Activated CD8-positive, alpha-beta memory T cell treated with anti-CD3 and anti-CD28 coated beads for 1 hour (primary cell): Measurements from ENCODE around the gene ADD3.

ENCODE experiments used
- DNase-seq, 2 donors: peaks; one replicate each; pipeline ENCODE4 v3.0.0-alpha.2; 2020; ENCODE audit warnings: low read depth in 1 of 2; ENCODE audit errors: extremely low read depth in 1 of 2

ADD3 gene

DNA sequence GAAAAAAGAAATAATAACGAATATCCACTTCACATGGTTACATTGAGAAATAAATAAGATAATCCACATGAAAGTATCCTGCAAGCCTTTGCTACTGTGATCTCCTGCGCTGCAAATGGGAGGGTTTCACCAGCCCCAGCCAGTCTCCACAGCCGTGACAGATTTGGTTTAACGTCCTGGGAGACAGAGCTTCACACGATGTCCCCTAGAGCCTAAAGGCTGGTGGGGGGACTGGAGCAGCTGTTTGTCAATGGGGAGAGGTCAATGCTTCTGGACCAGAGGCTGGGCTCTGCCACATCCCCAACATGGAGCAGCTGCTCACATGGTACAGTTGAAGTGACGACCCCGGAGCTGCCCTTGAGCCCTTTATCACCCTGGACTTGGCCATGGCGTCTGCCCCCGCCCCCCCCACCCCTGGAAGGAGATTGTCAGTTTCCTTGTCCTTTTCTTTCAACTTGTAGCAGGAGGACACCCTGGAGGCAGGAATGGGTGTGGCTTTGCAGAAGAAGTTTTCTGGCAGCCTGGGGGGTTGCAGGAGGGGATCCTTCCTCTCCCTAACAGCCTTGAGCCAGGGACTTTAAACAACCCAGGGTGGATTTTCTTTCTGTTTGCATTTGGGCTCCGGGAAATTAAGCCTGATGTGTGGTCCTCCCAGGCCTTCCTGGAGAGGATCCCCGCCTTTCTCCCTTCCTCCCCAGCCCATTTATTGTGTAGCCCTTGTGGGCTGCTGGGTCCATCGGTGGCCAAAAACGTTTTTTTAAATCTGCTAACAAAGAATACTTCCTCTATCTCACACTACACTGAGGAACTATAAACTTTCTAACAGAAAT is 162.6 kb downstream of the ADD3 start:
- DNase-seq: no peak

DNA sequence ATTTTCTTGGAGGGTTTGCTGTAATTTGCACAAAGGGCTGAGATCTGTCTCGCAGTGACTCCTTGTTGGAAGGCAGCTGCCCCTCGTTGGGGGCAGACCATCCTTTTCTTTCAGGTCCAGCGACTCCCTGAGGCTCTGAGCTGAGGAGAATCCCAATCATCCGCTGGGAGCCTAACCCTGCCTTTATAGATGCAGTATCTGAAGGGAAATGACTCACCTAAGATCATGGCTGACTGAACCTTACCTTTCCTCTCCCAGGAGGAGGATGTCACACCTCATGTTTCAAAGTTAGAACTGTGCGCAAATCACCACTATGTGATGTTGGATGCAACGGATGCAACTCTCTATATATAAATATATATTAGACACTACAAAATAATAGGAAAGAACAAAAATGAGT is 163.2 kb downstream of the ADD3 start:
- DNase-seq: no peak

DNA sequence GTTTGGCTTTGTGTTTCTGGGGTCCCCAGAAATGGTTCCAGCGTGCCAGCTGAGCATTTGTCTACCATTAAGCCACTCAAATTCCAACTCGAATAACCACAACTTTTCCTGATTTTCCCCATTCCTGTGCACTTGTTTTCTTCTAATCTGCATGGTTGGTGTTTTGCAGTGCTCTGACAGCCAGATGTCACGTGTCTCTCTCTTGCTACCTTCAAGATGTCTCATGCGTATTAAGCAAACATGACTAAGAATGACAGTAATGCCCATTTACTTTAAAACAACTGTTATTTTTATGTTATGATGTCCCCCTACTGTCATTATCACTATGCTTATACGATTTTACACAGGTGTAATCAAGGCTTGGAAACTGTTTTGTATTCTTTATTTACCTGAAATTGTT is 164.4 kb downstream of the ADD3 start:
- no peak for DNase-seq

DNA sequence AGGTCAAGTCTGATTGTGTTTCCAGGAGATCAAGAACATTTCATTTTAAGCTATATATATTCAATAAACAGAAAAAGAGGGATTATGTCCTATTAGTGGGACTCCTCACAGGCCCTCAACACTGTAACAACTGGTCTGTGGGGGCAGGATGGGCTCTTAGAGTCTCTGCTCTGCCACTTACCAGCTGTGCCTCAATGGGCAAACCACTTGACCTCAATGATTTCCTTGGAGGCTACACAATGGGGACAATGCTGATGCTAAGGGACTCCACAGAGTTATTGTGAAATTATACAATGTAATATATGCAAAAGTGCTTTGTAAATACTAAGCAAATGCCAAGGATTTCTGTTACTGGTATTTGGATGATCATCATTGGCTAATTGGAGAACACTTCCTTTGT is 166.4 kb downstream of the ADD3 start:
- no peak for DNase-seq

DNA sequence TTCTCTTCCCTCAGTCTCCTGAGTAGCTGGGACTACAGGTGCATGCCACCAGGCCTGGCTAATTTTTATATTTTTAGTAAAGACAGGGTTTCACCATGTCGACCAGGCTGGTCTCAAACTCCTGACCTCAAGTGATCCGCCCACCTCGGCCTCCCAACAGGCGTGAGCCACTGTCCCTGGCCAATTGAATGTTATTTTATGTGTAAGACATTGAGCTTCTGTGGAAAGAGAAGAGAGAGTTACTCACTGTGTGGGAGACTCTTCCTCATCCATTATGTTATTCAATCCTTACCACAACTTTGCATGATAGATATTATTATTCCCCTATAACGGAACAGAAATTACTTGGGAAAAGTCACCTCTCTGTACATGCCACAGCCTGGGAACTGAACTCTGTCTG is 167.0 kb downstream of the ADD3 start:
- DNase-seq: no peak

DNA sequence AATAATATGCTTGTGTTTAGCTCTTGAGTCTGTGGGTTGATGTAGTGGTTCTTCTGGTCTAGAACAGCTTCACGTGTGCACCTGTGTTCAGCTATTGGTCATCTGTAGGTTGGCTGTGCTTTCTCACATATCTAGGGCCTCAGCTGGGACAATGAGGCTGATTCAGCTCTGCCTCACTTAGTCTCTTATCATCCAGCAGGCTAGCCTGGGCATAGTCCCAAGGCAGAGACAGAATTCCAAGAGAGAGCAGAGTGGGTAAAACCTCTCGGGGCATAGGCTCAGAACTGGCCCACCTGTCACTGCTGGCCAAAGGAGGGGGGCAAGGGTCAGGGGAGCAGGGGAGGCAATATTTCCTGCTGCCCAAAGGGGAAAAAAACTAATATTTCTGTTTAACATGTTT is 167.6 kb downstream of the ADD3 start:
- no peak for DNase-seq

DNA sequence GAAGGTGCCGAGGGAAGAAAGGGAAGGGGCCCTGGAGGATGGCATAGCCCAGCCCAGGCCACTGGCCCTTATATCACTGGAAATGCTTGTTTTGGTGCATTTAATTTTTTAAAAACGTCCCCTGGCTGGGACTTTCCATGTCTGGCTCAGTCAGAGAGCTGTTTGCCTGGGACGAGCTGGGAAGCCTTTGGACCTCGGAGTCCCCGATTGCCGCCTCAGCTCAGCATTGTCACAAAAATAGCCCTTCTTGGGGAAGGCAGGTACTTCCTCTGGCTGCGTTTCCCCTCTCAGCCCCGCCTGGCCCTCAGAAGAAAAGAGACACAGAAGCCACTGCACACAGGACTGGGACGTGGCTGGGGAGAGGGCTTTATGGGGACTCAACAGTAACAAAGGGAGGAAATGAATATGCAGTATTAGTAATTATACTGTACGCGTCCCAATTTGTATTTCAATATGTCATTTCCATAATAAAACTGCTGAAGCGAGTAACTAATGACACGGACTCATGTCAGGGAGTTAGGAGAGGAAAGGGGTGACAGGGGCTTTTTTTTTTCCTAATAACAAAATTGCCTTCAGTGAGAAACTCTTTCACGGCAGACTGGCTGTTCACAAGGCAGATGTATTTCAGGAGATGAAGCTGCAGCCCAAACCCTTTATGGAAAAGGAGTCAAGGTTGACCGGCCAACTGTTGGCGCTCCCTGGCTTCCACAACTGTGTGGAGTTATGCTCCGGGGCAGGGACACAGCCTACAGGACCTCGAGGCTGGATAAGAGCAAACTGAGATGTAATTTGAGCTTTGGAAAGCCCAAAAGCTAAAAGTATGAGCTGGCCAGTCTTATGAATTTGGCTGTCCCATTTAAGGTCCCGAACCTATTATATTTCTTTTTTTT is 168.6 kb downstream of the ADD3 start:
- DNase-seq: no peak

DNA sequence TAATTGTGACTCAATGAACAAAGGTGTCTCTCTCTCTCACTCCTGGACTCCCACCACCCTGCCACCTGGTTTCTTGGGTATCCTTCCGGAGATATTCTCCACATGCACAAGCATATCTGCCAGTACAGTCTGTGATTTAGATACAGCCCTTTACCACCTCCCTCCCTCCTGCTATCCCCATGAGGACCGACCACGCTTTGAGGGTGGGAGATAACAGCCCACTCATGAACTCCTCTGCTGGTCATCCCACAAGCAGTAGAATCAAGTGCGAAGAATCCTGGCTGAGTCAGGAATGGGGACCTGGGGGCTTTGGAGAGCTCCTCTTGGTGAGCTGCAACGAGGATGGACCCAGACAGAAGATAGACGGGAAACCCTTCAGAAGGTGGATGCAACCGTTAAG is 171.4 kb downstream of the ADD3 start:
- DNase-seq: no peak

DNA sequence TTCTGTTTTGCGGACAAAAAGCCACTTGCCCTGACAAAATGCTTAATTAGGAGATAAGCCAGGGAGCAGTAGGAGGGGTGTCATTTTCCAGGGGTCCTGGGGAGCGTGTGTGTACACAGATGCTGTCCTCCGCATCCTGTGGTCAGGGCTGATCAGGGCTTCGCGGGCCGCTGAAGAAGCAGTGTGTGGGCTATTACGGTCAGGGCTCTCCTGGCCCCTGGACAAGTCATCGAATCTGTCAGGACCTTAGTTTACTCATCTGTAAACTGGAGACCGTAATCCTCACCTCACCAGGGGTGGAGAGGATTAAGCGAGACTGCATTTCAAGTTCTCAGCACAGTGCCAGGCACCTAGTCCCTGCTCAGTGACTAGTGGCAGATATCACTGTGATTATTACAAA is 173.7 kb downstream of the ADD3 start:
- no peak for DNase-seq

DNA sequence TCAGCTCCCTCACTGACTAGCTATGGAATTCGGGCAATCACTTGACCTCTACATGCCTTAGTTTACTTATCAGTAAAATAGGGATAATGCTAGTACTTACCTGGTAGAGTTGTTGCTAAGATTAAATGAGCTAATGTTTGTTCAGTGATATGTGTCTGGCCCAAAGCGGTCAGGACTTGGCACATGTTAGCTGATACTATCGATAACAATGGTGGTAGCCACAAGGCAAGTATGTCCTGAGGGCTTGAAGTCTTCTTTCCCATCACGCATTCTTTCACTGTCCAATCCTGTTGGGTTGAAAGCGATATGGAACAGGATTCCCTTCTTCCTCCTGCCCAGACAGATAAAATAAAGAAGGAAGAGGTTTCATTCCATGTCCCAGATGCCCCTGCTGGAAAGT is 174.1 kb downstream of the ADD3 start:
- DNase-seq: no peak

DNA sequence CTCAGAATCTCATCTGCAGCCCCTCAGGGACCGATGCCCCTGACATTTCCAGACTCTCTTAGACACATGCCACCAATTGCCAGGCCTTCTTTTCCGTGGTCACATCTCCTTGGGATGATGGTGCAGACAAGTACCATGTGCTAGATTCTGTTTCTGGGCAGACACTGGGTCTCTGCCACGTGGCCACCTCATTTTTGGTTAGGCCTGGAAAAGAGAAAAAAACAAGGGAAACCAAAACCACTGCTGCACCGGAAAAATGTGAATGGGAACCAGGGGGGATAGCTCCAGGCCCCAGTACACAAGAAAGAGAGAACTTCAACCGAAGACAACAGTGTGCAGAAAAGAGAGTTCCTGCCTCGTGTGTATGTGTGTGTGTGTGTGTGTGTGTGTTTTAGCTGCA is 176.6 kb downstream of the ADD3 start:
- DNase-seq: no peak
